CD14-positive monocyte (primary cell): Measurements from ENCODE around the gene HES6. TPM values are rescaled to one million over a fixed set of nuclear protein-coding genes. Genes with fewer than 3 reads are reported as not detected.
A peak's percentile ranks its signal among the peaks of the same experiment; 100 is the strongest.

Source experiments
- DNase-seq, 3 donors: peaks; one replicate each; pipeline ENCODE4 v3.0.0-alpha.2; 2011 to 2022
- H2AFZ ChIP-seq: 2 replicates; pipeline ENCODE4 v1.6.0; 2012; ENCODE audit warnings: mild to moderate bottlenecking, low read depth, low read length, inconsistent platforms; ENCODE audit not compliant: insufficient read depth, poor library complexity, severe bottlenecking
- H3K27ac ChIP-seq, 2 donors: 1 replicate in 1 of 2; 2 replicates in 1 of 2; pipeline ENCODE4 v1.5.1; 2012 to 2013; ENCODE audit warnings: low read length in 2 of 2, control low read depth in 1 of 2, inconsistent platforms in 1 of 2, low read depth in 1 of 2, mild to moderate bottlenecking in 1 of 2
- H3K27me3 ChIP-seq, 2 donors: one replicate each; pipeline versions ENCODE4 v1.6.0 to v1.6.1; 2011 to 2013; ENCODE audit warnings: low read length in 2 of 2; ENCODE audit not compliant: control insufficient read depth in 2 of 2, insufficient read depth in 2 of 2
- H3K36me3 ChIP-seq, 2 donors: replicated peaks in 1 of 2; 1 replicate in 1 of 2; 2 replicates in 1 of 2; pipeline versions ENCODE4 v1.5.1 to v1.6.1; 2012 to 2013; ENCODE audit warnings: low read length in 2 of 2, control low read depth in 1 of 2, inconsistent platforms in 1 of 2, mild to moderate bottlenecking in 1 of 2; ENCODE audit not compliant: insufficient read depth in 2 of 2, control insufficient read depth in 1 of 2
- H3K4me1 ChIP-seq, 2 donors: 1 replicate in 1 of 2; 2 replicates in 1 of 2; pipeline versions ENCODE4 v1.5.1 to v1.6.1; 2012 to 2013; ENCODE audit warnings: low read length in 2 of 2, control low read depth in 1 of 2, inconsistent platforms in 1 of 2, mild to moderate bottlenecking in 1 of 2, moderate library complexity in 1 of 2; ENCODE audit not compliant: insufficient read depth in 2 of 2, control insufficient read depth in 1 of 2
- H3K4me2 ChIP-seq: replicated peaks from 2 replicates; pipeline ENCODE3; 2012; ENCODE audit warnings: low read length, moderate library complexity, mild to moderate bottlenecking; ENCODE audit not compliant: poor library complexity, severe bottlenecking; ENCODE audit errors: extremely low read depth
- H3K4me3 ChIP-seq, 3 experiments: fragments of 200-600 bp in 1 of 3; sonication (generic) in 1 of 3; replicated peaks in 1 of 3; 1 replicate in 2 of 3; 2 replicates in 1 of 3; pipeline ENCODE4 v1.5.1; 2011 to 2013; ENCODE audit warnings: low read length in 3 of 3, mild to moderate bottlenecking in 3 of 3, control low read depth in 2 of 3, low read depth in 2 of 3, inconsistent platforms in 1 of 3, moderate library complexity in 1 of 3
- H3K79me2 ChIP-seq: 2 replicates; pipeline ENCODE4 v1.6.0; 2012; ENCODE audit warnings: mild to moderate bottlenecking, control low read depth, inconsistent platforms, low read length, moderate library complexity; ENCODE audit not compliant: insufficient read depth
- H3K9ac ChIP-seq: 2 replicates; pipeline ENCODE4 v1.6.0; 2017; ENCODE audit warnings: low read length, mild to moderate bottlenecking; ENCODE audit not compliant: insufficient read depth, poor library complexity, severe bottlenecking
- H3K9me3 ChIP-seq, 2 donors: replicated peaks in 1 of 2; 1 replicate in 1 of 2; 2 replicates in 1 of 2; pipeline versions ENCODE4 v1.5.1 to v1.6.1; 2012 to 2013; ENCODE audit warnings: low read length in 2 of 2, control low read depth in 1 of 2; ENCODE audit not compliant: control insufficient read depth in 1 of 2, insufficient read depth in 1 of 2
- H4K20me1 ChIP-seq: 2 replicates; pipeline ENCODE4 v1.6.0; 2012; ENCODE audit warnings: mild to moderate bottlenecking, low read length, control low read depth, moderate library complexity; ENCODE audit not compliant: insufficient read depth
- H3K27ac Mint-ChIP-seq, 7 donors: one replicate each; pipeline ENCODE4 v1.8.0; 2020; ENCODE audit warnings: mild to moderate bottlenecking in 7 of 7, mixed read lengths in 7 of 7, moderate library complexity in 6 of 7, inconsistent platforms in 2 of 7
- H3K27me3 Mint-ChIP-seq, 3 donors: one replicate each; pipeline ENCODE4 v1.8.0; 2021 to 2022; ENCODE audit warnings: low read depth in 3 of 3, mild to moderate bottlenecking in 3 of 3, mixed read lengths in 3 of 3, moderate library complexity in 3 of 3, inconsistent platforms in 1 of 3
- H3K36me3 Mint-ChIP-seq, 2 donors: one replicate each; pipeline ENCODE4 v1.8.0; 2020; ENCODE audit warnings: mixed read lengths in 2 of 2, inconsistent platforms in 1 of 2, mild to moderate bottlenecking in 1 of 2
- H3K4me1 Mint-ChIP-seq: one replicate; pipeline ENCODE4 v1.8.0; 2020; ENCODE audit warnings: mild to moderate bottlenecking, mixed read lengths
- H3K4me3 Mint-ChIP-seq, 2 donors: one replicate each; pipeline ENCODE4 v1.8.0; 2020; ENCODE audit warnings: mild to moderate bottlenecking in 2 of 2, mixed read lengths in 2 of 2, moderate library complexity in 1 of 2
- H3K9me3 Mint-ChIP-seq, 7 donors: one replicate each; pipeline ENCODE4 v1.8.0; 2020 to 2022; ENCODE audit warnings: mixed read lengths in 7 of 7, mild to moderate bottlenecking in 6 of 7, moderate library complexity in 6 of 7, inconsistent platforms in 2 of 7
- CTCF ChIP-seq: fragments of 200-600 bp; IDR thresholded peaks from one replicate; pipeline ENCODE4 v1.8.0; 2022; ENCODE audit warnings: antibody characterized with exemption, mild to moderate bottlenecking
- WGBS: methylation state at CpG from one replicate; pipeline ENCODE4 v1.1.5; 2013; ENCODE audit warnings: missing lambda C conversion rate; ENCODE audit not compliant: insufficient coverage; 5-methylcytosine and 5-hydroxymethylcytosine counted together
- intact Hi-C, 2 donors: fragments of 100-400 bp; cut with micrococcal nuclease; formaldehyde crosslinking; loops; one replicate each; pipeline versions ENCODE4 v1.15.0 to v1.15.1; 2023
- polyA minus RNA-seq: library from RNA; depleted of rRNA, polyadenylated mRNA; stranded (reverse); fragments of >200 nt; gene quantifications from 2 replicates; pipeline ENCODE4 v1.2.3, GENCODE V29; 2012
- polyA plus RNA-seq, 3 donors: library from polyadenylated mRNA; depleted of rRNA in 1 of 3; unstranded in 2 of 3; stranded (reverse) in 1 of 3; fragments of 300-500 nt in 2 of 3; fragments of >200 nt in 1 of 3; fragmentation: Illumina TruSeq in 2 of 3; gene quantifications; 1 replicate in 2 of 3; 2 replicates in 1 of 3; pipeline ENCODE4 v1.2.3, GENCODE V29; 2012 to 2021
- total RNA-seq, 12 experiments: library from RNA in 1 of 12; stranded (reverse) in 1 of 12; fragments of 120-200 nt in 1 of 12; gene quantifications; one replicate each; pipeline ENCODE4 v1.2.4 and lab custom pipeline; 2013 to 2026; ENCODE audit warnings: mixed read lengths in 6 of 12, inconsistent platforms in 1 of 12

The HES6 gene
- total RNA-seq (2013) = 2.0 TPM
- polyA plus RNA-seq (1 to 10 TPM; 2.1 to 4.0 (median 2.8) TPM), polyA minus RNA-seq (1.5 and 4.9 TPM in 2 replicates), total RNA-seq (lab: John Stamatoyannopoulos, UW) (1.8 to 37.3 (median 4.5) reads per million in 11 experiments)

- Histone ChIP-seq H3K9me3 (peaks cover 8 to 12% of the 10 kb centered on the region in 2 donors), H2AFZ (peak within 1 kb of the TSS; percentile 84), H3K4me1 (peaks cover 20 to 31% of the 10 kb centered on the region in 2 donors), H3K9ac (peak within 1 kb of the TSS; percentile 49), H3K4me2 (peak within 1 kb of the TSS; percentile 84), H3K27ac (no peak within 1 kb of the TSS), H3K79me2 (no peaks in the 10 kb centered on the region), H3K27me3 (peaks cover 30 to 66% of the 10 kb centered on the region in 2 donors), H4K20me1 (no peaks in the 10 kb centered on the region), H3K36me3 (peaks cover 6 to 8% of the 10 kb centered on the region in 2 donors), H3K4me3 (peak within 1 kb of the TSS; percentile 30 to 74 (median 44))
- H3K27ac Mint-ChIP-seq = peak within 1 kb of the TSS in 1 of 7 donors; percentile 62
- intact Hi-C loops = loop anchor here (5.0 to 10.0 kb wide), 3 partner anchors 38 to 275 kb away; partner anchors contain the start of genes ILKAP (in 2 of the 2), SCLY (in 1 of the 2) and UBE2F (in 1 of the 2)
- H3K9me3 Mint-ChIP-seq = peaks cover 0 to 17% (median 9%) of the 10 kb centered on the region in 7 donors
- no peak for TF ChIP-seq CTCF
- H3K4me3 Mint-ChIP-seq = peak within 1 kb of the TSS; percentile 80 to 96
- DNase-seq = peak; percentile 76 to 89 (median 85)
- peaks cover 9 to 18% of the 10 kb centered on the region in 2 donors for H3K36me3 Mint-ChIP-seq
- WGBS = 2% methylated on average over 101 of the region's 105 CpGs
- H3K27me3 Mint-ChIP-seq = peaks cover 55 to 73% (median 57%) of the 10 kb centered on the region in 3 donors
- peaks cover 21% of the 10 kb centered on the region for H3K4me1 Mint-ChIP-seq
Measured at GRCh38 chr2:238239863-238240756, at the start of gene HES6. TSS of gene HES6 (minus strand) at chr2:238240038. CDS start at chr2:238239905, 133 bp downstream.

- peak overlapping the region; percentile 43 to 92 for H3K27ac ChIP-seq
- peak overlapping the region; percentile 85 to 94 (median 90) for H3K27ac Mint-ChIP-seq
- intact Hi-C loops = loop anchor here in 1 of 2 donors (2.0 kb wide), 1 partner anchor 55 kb away; no protein-coding TSS in a partner anchor
- peak overlapping the region; percentile 84 for H2AFZ ChIP-seq
- H3K36me3 Mint-ChIP-seq = peaks cover 5 to 16% of the 10 kb centered on the region in 2 donors
- peaks cover 37% of the 10 kb centered on the region for H3K79me2 ChIP-seq
- H3K9me3 ChIP-seq = no peaks in the 10 kb centered on the region
- H3K4me3 ChIP-seq = peak overlapping the region in 2 of 3 experiments; percentile 50 to 80
- H4K20me1 ChIP-seq = peaks cover 20% of the 10 kb centered on the region
- peaks cover 34% of the 10 kb centered on the region for H3K4me1 Mint-ChIP-seq
- H3K36me3 ChIP-seq = no peaks in the 10 kb centered on the region
- peaks cover 21 to 24% of the 10 kb centered on the region in 2 donors for H3K4me1 ChIP-seq
- peak overlapping the region; percentile 84 to 89 for H3K4me3 Mint-ChIP-seq
- peaks cover 2 to 5% (median 5%) of the 10 kb centered on the region in 3 donors for H3K27me3 Mint-ChIP-seq
- no peak for DNase-seq
- no peak for TF ChIP-seq CTCF
- peak overlapping the region; percentile 90 for H3K4me2 ChIP-seq
- no peaks in the 10 kb centered on the region for H3K27me3 ChIP-seq
- H3K9ac ChIP-seq = peak overlapping the region; percentile 97
- WGBS = 62% methylated on average over 10 of the region's 13 CpGs
- peaks cover 0 to 3% (median 0%) of the 10 kb centered on the region in 7 donors for H3K9me3 Mint-ChIP-seq
Measured at GRCh38 chr2:238289574-238289973, 49.7 kb upstream of the HES6 start.
